MCF 10A (cell line): ENCODE results near the gene ZNF692. TPM values are rescaled to one million over a fixed set of nuclear protein-coding genes. Genes with fewer than 3 reads are reported as not detected.

Experiments
- BruUV-seq: library from RNA; stranded (reverse); fragments of 400-500 nt; replicated peaks from 2 replicates; lab custom pipeline; 2021; lab: Mats Ljungman, UMichigan
- CTCF ChIA-PET: fragments of 300-600 bp; sonication (Branson Sonifier 250); formaldehyde crosslinking; extraction: SDS; loops from one replicate; lab custom pipeline; 2021; ENCODE audit warnings: antibody characterized with exemption, inconsistent platforms; lab: Yijun Ruan, JAX
- POLR2A ChIA-PET: fragments of 300-600, 350-650 bp; sonication (Branson Sonifier 250); formaldehyde crosslinking; extraction: SDS; loops from one replicate; lab custom pipeline; 2020; ENCODE audit warnings: antibody characterized with exemption, inconsistent platforms; lab: Yijun Ruan, JAX
- DNase-seq: peaks from one replicate; pipeline ENCODE4 v3.0.0-alpha.2; 2018; ENCODE audit not compliant: unreplicated experiment
- H3K27ac Mint-ChIP-seq: one replicate; pipeline ENCODE4 v1.8.0; 2022; ENCODE audit warnings: mild to moderate bottlenecking, low read depth, mixed read lengths; ENCODE audit not compliant: unreplicated experiment
- H3K27me3 Mint-ChIP-seq: one replicate; pipeline ENCODE4 v1.8.0; 2022; ENCODE audit warnings: mixed read lengths; ENCODE audit not compliant: insufficient read depth, unreplicated experiment
- H3K36me3 Mint-ChIP-seq: one replicate; pipeline ENCODE4 v1.8.0; 2022; ENCODE audit warnings: mild to moderate bottlenecking, moderate library complexity, mixed read lengths; ENCODE audit not compliant: insufficient read depth, unreplicated experiment
- H3K4me1 Mint-ChIP-seq: one replicate; pipeline ENCODE4 v1.8.0; 2022; ENCODE audit warnings: mixed read lengths; ENCODE audit not compliant: insufficient read depth, unreplicated experiment
- H3K4me3 Mint-ChIP-seq: one replicate; pipeline ENCODE4 v1.8.0; 2022; ENCODE audit warnings: mild to moderate bottlenecking, moderate library complexity, mixed read lengths; ENCODE audit not compliant: unreplicated experiment
- H3K9me3 Mint-ChIP-seq: one replicate; pipeline ENCODE4 v1.8.0; 2022; ENCODE audit warnings: mixed read lengths; ENCODE audit not compliant: unreplicated experiment
- intact Hi-C: fragments of 100-400 bp; cut with micrococcal nuclease; formaldehyde crosslinking; loops from 2 replicates; pipeline ENCODE4 v1.14.1; 2022
- total RNA-seq: library from RNA; stranded (reverse); gene quantifications from 2 replicates; pipeline ENCODE4 v1.2.3, GENCODE V29; 2022
- TF ChIP-seq, protein P1 (sequence below): fragments of 200-600 bp; IDR thresholded peaks from one replicate; pipeline ENCODE4 v1.8.0; 2022; ENCODE audit warnings: antibody characterized with exemption, mild to moderate bottlenecking; ENCODE audit not compliant: unreplicated experiment

ZNF692 gene
- total RNA-seq, 1 experiment from 2014 or later: 103 TPM

DNA sequence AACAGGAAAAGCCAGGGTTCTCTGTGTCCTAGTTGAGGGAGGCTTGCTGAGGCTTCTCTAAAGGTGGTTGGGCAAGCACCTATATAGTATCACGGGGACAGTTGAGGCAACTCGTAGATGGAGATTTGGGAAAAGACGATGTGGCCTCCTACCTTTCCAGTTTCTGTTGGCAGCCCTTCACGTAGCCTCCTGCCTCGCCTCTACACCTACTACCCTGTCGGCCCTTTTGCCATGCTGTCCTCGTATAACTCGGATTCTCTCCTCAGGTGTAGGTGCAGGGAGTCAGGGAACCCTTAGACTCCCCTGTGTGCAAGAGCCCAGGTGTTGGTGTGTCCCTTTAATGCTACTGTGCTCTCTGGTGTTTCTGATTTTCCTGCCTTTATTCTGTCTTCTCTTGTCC lies 10.3 kb downstream of the ZNF692 start:
- intact Hi-C loops: no loop called here
- BruUV-seq: no TSS peak
- TF ChIP-seq, protein P1, sequence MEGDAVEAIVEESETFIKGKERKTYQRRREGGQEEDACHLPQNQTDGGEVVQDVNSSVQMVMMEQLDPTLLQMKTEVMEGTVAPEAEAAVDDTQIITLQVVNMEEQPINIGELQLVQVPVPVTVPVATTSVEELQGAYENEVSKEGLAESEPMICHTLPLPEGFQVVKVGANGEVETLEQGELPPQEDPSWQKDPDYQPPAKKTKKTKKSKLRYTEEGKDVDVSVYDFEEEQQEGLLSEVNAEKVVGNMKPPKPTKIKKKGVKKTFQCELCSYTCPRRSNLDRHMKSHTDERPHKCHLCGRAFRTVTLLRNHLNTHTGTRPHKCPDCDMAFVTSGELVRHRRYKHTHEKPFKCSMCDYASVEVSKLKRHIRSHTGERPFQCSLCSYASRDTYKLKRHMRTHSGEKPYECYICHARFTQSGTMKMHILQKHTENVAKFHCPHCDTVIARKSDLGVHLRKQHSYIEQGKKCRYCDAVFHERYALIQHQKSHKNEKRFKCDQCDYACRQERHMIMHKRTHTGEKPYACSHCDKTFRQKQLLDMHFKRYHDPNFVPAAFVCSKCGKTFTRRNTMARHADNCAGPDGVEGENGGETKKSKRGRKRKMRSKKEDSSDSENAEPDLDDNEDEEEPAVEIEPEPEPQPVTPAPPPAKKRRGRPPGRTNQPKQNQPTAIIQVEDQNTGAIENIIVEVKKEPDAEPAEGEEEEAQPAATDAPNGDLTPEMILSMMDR: no peak

DNA sequence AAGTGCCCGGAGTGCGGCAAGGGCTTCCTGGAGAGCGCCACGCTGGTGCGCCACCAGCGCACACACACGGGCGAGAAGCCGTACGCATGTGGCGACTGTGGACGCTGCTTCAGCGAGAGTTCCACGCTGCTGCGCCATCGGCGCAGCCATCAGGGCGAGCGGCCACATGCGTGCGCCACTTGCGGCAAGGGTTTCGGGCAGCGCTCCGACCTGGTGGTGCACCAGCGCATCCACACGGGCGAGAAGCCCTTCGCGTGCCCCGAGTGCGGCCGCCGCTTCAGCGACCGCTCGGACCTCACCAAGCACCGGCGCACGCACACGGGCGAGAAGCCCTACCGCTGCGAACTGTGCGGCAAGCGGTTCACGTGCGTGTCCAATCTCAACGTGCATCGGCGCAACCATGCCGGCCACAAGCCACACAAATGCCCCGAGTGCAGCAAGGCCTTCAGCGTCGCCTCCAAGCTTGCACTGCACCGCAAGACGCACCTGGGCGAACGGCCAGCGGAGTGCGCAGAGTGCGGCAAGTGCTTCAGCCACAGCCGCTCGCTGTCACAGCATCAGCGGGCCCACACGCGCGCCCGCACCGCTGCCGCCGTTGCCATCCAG lies 10.8 kb downstream of the ZNF692 start:
- TF ChIP-seq, protein P1: no peak
- peaks cover 5% of the 10 kb centered on the region for H3K4me1 Mint-ChIP-seq
- BruUV-seq: no TSS peak
- ChIA-PET CTCF (no interaction called here), POLR2A (interaction anchor here (0.7 to 1.9 kb wide), 2 partner anchors 10 to 34 kb away, joined by 3 to 8 read pairs; partner anchors contain the start of gene ZNF692)
- H3K27me3 Mint-ChIP-seq: no peaks in the 10 kb centered on the region
- peaks cover 46% of the 10 kb centered on the region for H3K36me3 Mint-ChIP-seq
- no peak overlapping the region for H3K27ac Mint-ChIP-seq
- H3K9me3 Mint-ChIP-seq: no peaks in the 10 kb centered on the region
- no peak for DNase-seq
- intact Hi-C loops: no loop called here
- no peak overlapping the region for H3K4me3 Mint-ChIP-seq

More for the DNA sequence above, 10.3 kb downstream of the ZNF692 start:
- ChIA-PET POLR2A (interaction anchor here (0.6 to 5.7 kb wide), 3 partner anchors 9 to 26 kb away, joined by 3 to 55 read pairs (median 19); partner anchors contain the start of genes ZNF672 and ZNF692), CTCF (interaction anchor here (0.6 to 0.9 kb wide), 3 partner anchors 10 to 65 kb away, joined by 3 read pairs; partner anchors contain the start of gene ZNF692)
- Mint-ChIP-seq H3K4me3 (no peak overlapping the region), H3K9me3 (no peaks in the 10 kb centered on the region), H3K36me3 (peaks cover 46% of the 10 kb centered on the region), H3K27me3 (no peaks in the 10 kb centered on the region), H3K4me1 (peaks cover 5% of the 10 kb centered on the region), H3K27ac (no peak overlapping the region)
- no peak for DNase-seq

DNA sequence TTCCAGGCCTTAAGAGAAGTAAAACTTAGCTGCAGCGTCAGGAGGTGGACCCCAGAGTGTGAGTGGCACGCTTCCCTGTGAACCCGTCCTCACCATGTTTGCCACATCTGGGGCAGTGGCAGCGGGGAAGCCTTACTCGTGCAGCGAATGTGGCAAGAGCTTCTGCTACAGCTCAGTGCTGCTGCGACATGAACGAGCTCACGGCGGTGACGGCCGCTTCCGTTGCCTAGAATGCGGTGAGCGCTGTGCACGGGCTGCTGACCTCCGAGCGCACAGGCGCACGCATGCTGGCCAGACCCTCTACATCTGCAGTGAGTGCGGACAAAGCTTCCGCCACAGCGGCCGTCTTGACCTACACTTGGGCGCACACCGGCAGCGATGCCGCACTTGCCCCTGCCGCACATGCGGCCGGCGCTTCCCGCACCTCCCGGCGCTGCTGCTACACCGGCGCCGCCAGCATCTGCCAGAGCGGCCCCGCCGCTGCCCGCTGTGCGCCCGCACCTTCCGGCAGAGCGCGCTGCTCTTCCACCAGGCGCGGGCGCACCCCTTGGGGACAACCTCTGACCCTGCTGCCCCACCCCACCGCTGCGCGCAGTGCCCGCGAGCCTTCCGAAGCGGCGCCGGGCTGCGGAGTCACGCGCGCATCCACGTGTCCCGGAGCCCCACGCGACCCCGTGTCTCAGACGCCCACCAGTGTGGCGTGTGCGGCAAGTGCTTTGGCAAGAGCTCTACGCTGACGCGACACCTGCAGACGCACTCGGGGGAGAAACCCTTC lies 11.5 kb downstream of the ZNF692 start:
- no peak overlapping the region for H3K27ac Mint-ChIP-seq
- H3K9me3 Mint-ChIP-seq: no peaks in the 10 kb centered on the region
- H3K36me3 Mint-ChIP-seq: peaks cover 46% of the 10 kb centered on the region
- BruUV-seq: no TSS peak
- no peaks in the 10 kb centered on the region for H3K27me3 Mint-ChIP-seq
- TF ChIP-seq, protein P1: no peak
- POLR2A ChIA-PET: interaction anchor here (0.7 to 1.9 kb wide), 2 partner anchors 11 to 34 kb away, joined by 3 to 8 read pairs; partner anchors contain the start of gene ZNF692
- CTCF ChIA-PET: interaction anchor here (1.2 to 1.3 kb wide), 2 partner anchors 11 to 225 kb away, joined by 3 to 10 read pairs; partner anchors contain the start of gene ZNF692
- intact Hi-C loops: no loop called here
- H3K4me3 Mint-ChIP-seq: no peak overlapping the region
- peaks cover 7% of the 10 kb centered on the region for H3K4me1 Mint-ChIP-seq
- DNase-seq: no peak

DNA sequence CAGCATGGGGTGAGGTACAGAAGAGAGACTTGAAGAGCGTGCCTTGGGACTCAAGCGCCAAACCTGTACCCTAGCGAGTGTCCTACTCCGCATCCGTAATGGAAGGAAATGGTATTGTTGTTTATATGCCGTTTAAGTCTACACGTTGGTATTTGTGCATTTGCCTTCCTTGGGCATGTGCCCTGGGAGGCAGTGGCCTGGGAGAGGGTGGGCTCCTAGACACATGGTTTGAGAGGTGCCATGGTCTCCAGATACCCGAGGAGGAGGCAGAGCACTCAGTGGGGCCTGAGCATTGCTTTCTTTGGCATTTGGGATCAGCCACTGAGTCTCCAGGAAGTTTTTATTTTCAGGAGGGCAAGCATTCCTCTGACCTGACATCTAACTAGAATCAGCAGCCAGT lies 14.4 kb downstream of the ZNF692 start:
- no peak overlapping the region for H3K4me3 Mint-ChIP-seq
- H3K27me3 Mint-ChIP-seq: no peaks in the 10 kb centered on the region
- peaks cover 24% of the 10 kb centered on the region for H3K4me1 Mint-ChIP-seq
- H3K27ac Mint-ChIP-seq: no peak overlapping the region
- POLR2A ChIA-PET: interaction anchor here (1.0 to 1.4 kb wide), 3 partner anchors 14 to 29 kb away, joined by 4 to 7 read pairs (median 5); partner anchors contain the start of genes SH3BP5L and ZNF692
- H3K36me3 Mint-ChIP-seq: peaks cover 45% of the 10 kb centered on the region
- H3K9me3 Mint-ChIP-seq: no peaks in the 10 kb centered on the region
- no peak for DNase-seq
- TF ChIP-seq, protein P1: no peak
- intact Hi-C loops: no loop called here
- BruUV-seq: no TSS peak
- CTCF ChIA-PET: interaction anchor here (0.9 to 1.1 kb wide), 3 partner anchors 14 to 81 kb away, joined by 3 to 5 read pairs (median 3); partner anchors contain the start of gene ZNF692
